ENCODE data around the gene PPP2R2B.

GRCh38 chr5:146680846-146681584 lies 197.5 kb downstream of the PPP2R2B start:
- TF ChIP-seq POLR2A (IDR thresholded peaks at IDR 0.05) (no peak), CTCF (IDR thresholded peaks at IDR 0.05) (no peak)
